Fibroblast of lung (primary cell): ENCODE data around the gene VRK1. TPM values are rescaled to one million over a fixed set of nuclear protein-coding genes. Genes with fewer than 3 reads are reported as not detected.

Experiments used
- DNase-seq, 2 donors: peaks; one replicate each; pipeline versions ENCODE4 v3.0.0 to v3.0.0-alpha.2; 2010; ENCODE audit warnings: low read depth in 2 of 2
- H2AFZ ChIP-seq: 2 replicates; pipeline ENCODE4 v1.5.1; 2012; ENCODE audit warnings: low read length, control low read depth, inconsistent platforms
- H3K27ac ChIP-seq: 2 replicates; pipeline ENCODE4 v1.5.1; 2011; ENCODE audit warnings: low read length, control low read depth; ENCODE audit not compliant: insufficient read depth
- H3K27me3 ChIP-seq: 2 replicates; pipeline ENCODE4 v1.5.1; 2011; ENCODE audit warnings: mild to moderate bottlenecking, low read length; ENCODE audit not compliant: control insufficient read depth, insufficient read depth
- H3K36me3 ChIP-seq: 2 replicates; pipeline ENCODE4 v1.5.1; 2011; ENCODE audit warnings: low read length; ENCODE audit not compliant: control insufficient read depth, insufficient read depth
- H3K4me1 ChIP-seq: 2 replicates; pipeline ENCODE4 v1.5.1; 2011; ENCODE audit warnings: low read length; ENCODE audit not compliant: control insufficient read depth, insufficient read depth; ENCODE audit errors: extremely low read depth
- H3K4me2 ChIP-seq: 2 replicates; pipeline ENCODE4 v1.5.1; 2011; ENCODE audit warnings: low read length, control low read depth; ENCODE audit not compliant: insufficient read depth; ENCODE audit errors: extremely low read depth
- H3K4me3 ChIP-seq, 4 experiments: fragments of 200-600 bp in 1 of 4; sonication (generic) in 1 of 4; replicated peaks in 1 of 4; 2 replicates each; pipeline ENCODE4 v1.5.1; 2011 to 2016; ENCODE audit warnings: low read length in 4 of 4, low read depth in 3 of 4, mild to moderate bottlenecking in 3 of 4, control low read depth in 2 of 4, inconsistent platforms in 1 of 4, mixed read lengths in 1 of 4; ENCODE audit not compliant: insufficient read depth in 1 of 4; ENCODE audit errors: control extremely low read depth in 1 of 4
- H3K79me2 ChIP-seq: 2 replicates; pipeline ENCODE4 v1.5.1; 2012; ENCODE audit warnings: mild to moderate bottlenecking, low read length, inconsistent platforms; ENCODE audit not compliant: control insufficient read depth, insufficient read depth
- H3K9ac ChIP-seq: 2 replicates; pipeline ENCODE4 v1.5.1; 2011; ENCODE audit warnings: mild to moderate bottlenecking, low read length, control low read depth; ENCODE audit not compliant: insufficient read depth
- H3K9me3 ChIP-seq: 2 replicates; pipeline ENCODE4 v1.5.1; 2012; ENCODE audit warnings: low read depth, low read length; ENCODE audit not compliant: control insufficient read depth, insufficient read depth
- H4K20me1 ChIP-seq: 2 replicates; pipeline ENCODE4 v1.5.1; 2011; ENCODE audit warnings: low read length; ENCODE audit not compliant: control insufficient read depth, insufficient read depth; ENCODE audit errors: extremely low read depth
- EZH2 ChIP-seq: IDR thresholded peaks from 2 replicates; pipeline ENCODE4 v1.5.1; 2012; ENCODE audit warnings: low read length, control low read depth, mild to moderate bottlenecking; ENCODE audit errors: missing control alignments
- polyA plus RNA-seq, 2 donors: library from polyadenylated mRNA; depleted of rRNA in 1 of 2; stranded (reverse) in 1 of 2; unstranded in 1 of 2; fragments of >200 nt; gene quantifications; 2 replicates each; pipeline ENCODE4 v1.2.1, GENCODE V29; 2011 to 2012; ENCODE audit warnings: missing spikeins in 1 of 2
- total RNA-seq: library from RNA; depleted of rRNA; stranded (reverse); fragments of >200 nt; gene quantifications from 2 replicates; pipeline ENCODE4 v1.2.1, GENCODE V29; 2014
- TF ChIP-seq, protein P1 (sequence below), 2 donors: IDR thresholded peaks in 1 of 2; conservative IDR thresholded peaks in 1 of 2; 1 replicate in 1 of 2; 2 replicates in 1 of 2; pipeline ENCODE4 v1.5.1; 2011 to 2012; ENCODE audit warnings: low read length in 2 of 2, control low read depth in 1 of 2, inconsistent platforms in 1 of 2, low read depth in 1 of 2, mild to moderate bottlenecking in 1 of 2

Gene VRK1
- total and polyA plus RNA-seq, 2 donors (not counting 1 experiment from before 2014, with no cell fraction given): 11.5 to 24.9 TPM

DNA sequence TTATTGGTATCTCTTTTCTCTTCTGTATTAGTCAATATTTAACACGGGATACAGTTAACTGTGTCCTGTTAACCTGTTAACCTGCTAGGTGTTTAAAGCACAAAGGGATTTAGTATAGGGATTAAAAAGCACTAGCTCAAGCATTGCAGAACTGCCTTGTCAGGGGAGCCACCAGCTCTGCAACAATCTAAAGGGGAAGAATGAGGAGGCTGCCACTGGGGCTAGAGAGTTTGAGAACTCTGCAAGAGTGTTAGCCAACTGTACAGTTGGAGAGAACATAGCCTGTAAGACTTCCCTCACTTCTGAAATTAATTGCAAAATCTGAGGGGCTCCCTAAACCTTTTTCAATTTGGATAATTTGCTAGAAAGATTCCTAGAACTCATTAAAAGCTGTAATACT, 6.5 kb upstream of the VRK1 start:
- no peak overlapping the region for H2AFZ ChIP-seq
- TF ChIP-seq, protein P1, sequence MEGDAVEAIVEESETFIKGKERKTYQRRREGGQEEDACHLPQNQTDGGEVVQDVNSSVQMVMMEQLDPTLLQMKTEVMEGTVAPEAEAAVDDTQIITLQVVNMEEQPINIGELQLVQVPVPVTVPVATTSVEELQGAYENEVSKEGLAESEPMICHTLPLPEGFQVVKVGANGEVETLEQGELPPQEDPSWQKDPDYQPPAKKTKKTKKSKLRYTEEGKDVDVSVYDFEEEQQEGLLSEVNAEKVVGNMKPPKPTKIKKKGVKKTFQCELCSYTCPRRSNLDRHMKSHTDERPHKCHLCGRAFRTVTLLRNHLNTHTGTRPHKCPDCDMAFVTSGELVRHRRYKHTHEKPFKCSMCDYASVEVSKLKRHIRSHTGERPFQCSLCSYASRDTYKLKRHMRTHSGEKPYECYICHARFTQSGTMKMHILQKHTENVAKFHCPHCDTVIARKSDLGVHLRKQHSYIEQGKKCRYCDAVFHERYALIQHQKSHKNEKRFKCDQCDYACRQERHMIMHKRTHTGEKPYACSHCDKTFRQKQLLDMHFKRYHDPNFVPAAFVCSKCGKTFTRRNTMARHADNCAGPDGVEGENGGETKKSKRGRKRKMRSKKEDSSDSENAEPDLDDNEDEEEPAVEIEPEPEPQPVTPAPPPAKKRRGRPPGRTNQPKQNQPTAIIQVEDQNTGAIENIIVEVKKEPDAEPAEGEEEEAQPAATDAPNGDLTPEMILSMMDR (conservative IDR thresholded peaks at IDR 0.05 in 1 of 2, IDR thresholded peaks at IDR 0.05 in 1 of 2; ENCODE audit: low read depth in 1 of 2, low read length in 2 of 2): no peak
- no peak for TF ChIP-seq EZH2

GRCh38 chr14:96792003-96792402, 5.2 kb upstream of the VRK1 start:
- Histone ChIP-seq H4K20me1 (no peaks in the 10 kb centered on the region), H3K27me3 (no peaks in the 10 kb centered on the region), H3K9ac (no peak overlapping the region), H3K4me2 (no peak overlapping the region), H3K9me3 (no peaks in the 10 kb centered on the region), H3K4me1 (no peaks in the 10 kb centered on the region), H3K27ac (no peak overlapping the region), H3K4me3 (no peak overlapping the region), H2AFZ (no peak overlapping the region), H3K79me2 (no peaks in the 10 kb centered on the region), H3K36me3 (no peaks in the 10 kb centered on the region)
- no peak for TF ChIP-seq EZH2
- TF ChIP-seq, protein P1 (conservative IDR thresholded peaks at IDR 0.05 in 1 of 2, IDR thresholded peaks at IDR 0.05 in 1 of 2; ENCODE audit: low read depth in 1 of 2, low read length in 2 of 2): no peak
- peak in 1 of 2 donors; percentile 93 for DNase-seq

More for the DNA sequence above, 6.5 kb upstream of the VRK1 start:
- Histone ChIP-seq H4K20me1 (no peaks in the 10 kb centered on the region), H3K4me1 (no peaks in the 10 kb centered on the region), H3K27me3 (no peaks in the 10 kb centered on the region), H3K79me2 (no peaks in the 10 kb centered on the region), H3K4me3 (no peak overlapping the region), H3K27ac (no peak overlapping the region), H3K9me3 (no peaks in the 10 kb centered on the region), H3K9ac (no peak overlapping the region), H3K36me3 (no peaks in the 10 kb centered on the region), H3K4me2 (no peak overlapping the region)
- DNase-seq: no peak

GRCh38 chr14:96792591-96792990, 4.6 kb upstream of the VRK1 start:
- Histone ChIP-seq H3K79me2 (peaks cover under 1% of the 10 kb centered on the region), H3K27ac (no peak overlapping the region), H3K9ac (no peak overlapping the region), H3K4me1 (no peaks in the 10 kb centered on the region), H2AFZ (no peak overlapping the region), H3K27me3 (no peaks in the 10 kb centered on the region), H4K20me1 (no peaks in the 10 kb centered on the region), H3K36me3 (no peaks in the 10 kb centered on the region), H3K4me2 (no peak overlapping the region), H3K9me3 (no peaks in the 10 kb centered on the region), H3K4me3 (no peak overlapping the region)
- no peak for TF ChIP-seq EZH2
- TF ChIP-seq, protein P1 (conservative IDR thresholded peaks at IDR 0.05 in 1 of 2, IDR thresholded peaks at IDR 0.05 in 1 of 2; ENCODE audit: low read depth in 1 of 2, low read length in 2 of 2): no peak
- peak in 1 of 2 donors; percentile 65 for DNase-seq
